Ectodermal cell (in vitro differentiated cells): ENCODE results near the gene MAP3K4.

Experiments
- H3K27ac ChIP-seq: 2 replicates; pipeline ENCODE4 v1.7.0; 2013; ENCODE audit warnings: mild to moderate bottlenecking, low read depth, low read length; ENCODE audit not compliant: insufficient read depth, poor library complexity, severe bottlenecking
- H3K27me3 ChIP-seq: 2 replicates; pipeline ENCODE4 v1.7.0; 2013; ENCODE audit warnings: mild to moderate bottlenecking, low read length; ENCODE audit not compliant: insufficient read depth, control insufficient read depth, poor library complexity, severe bottlenecking
- H3K36me3 ChIP-seq: one replicate; pipeline ENCODE4 v1.7.0; 2013; ENCODE audit warnings: low read length; ENCODE audit not compliant: control insufficient read depth, insufficient read depth
- H3K4me1 ChIP-seq: one replicate; pipeline ENCODE4 v1.7.0; 2013; ENCODE audit warnings: low read length; ENCODE audit not compliant: control insufficient read depth, insufficient read depth
- H3K4me3 ChIP-seq: 2 replicates; pipeline ENCODE4 v1.7.0; 2013; ENCODE audit warnings: low read depth, low read length, control low read depth; ENCODE audit not compliant: insufficient read depth
- H3K9me3 ChIP-seq: 2 replicates; pipeline ENCODE4 v1.7.0; 2013; ENCODE audit warnings: mild to moderate bottlenecking, low read length, moderate library complexity; ENCODE audit not compliant: control insufficient read depth
- WGBS, 2 experiments: methylation state at CpG; one replicate each; pipeline ENCODE4 v1.1.7; 2013; ENCODE audit warnings: missing lambda C conversion rate in 2 of 2; 5-methylcytosine and 5-hydroxymethylcytosine counted together

MAP3K4 gene

GRCh38 chr6:161021543-161021942, 30.0 kb downstream of the MAP3K4 start:
- Histone ChIP-seq H3K9me3 (no peaks in the 10 kb centered on the region), H3K4me3 (no peak overlapping the region), H3K27ac (no peak overlapping the region), H3K4me1 (no peaks in the 10 kb centered on the region), H3K27me3 (no peaks in the 10 kb centered on the region), H3K36me3 (no peaks in the 10 kb centered on the region)

GRCh38 chr6:161021998-161022743, 30.6 kb downstream of the MAP3K4 start:
- no peaks in the 10 kb centered on the region for H3K27me3 ChIP-seq
- no peaks in the 10 kb centered on the region for H3K36me3 ChIP-seq
- H3K4me1 ChIP-seq, result no peaks in the 10 kb centered on the region
- H3K4me3 ChIP-seq, result no peak overlapping the region
- H3K27ac ChIP-seq, result no peak overlapping the region
- H3K9me3 ChIP-seq, result no peaks in the 10 kb centered on the region
- 95 to 97% methylated on average over 8 of the region's 8 CpGs for WGBS, 2 experiments

- H3K4me3 ChIP-seq, result no peak overlapping the region
- WGBS, 2 experiments, result 96 to 100% methylated on average over 2 of the region's 2 CpGs
- H3K4me1 ChIP-seq, result no peaks in the 10 kb centered on the region
- no peaks in the 10 kb centered on the region for H3K27me3 ChIP-seq
- no peaks in the 10 kb centered on the region for H3K9me3 ChIP-seq
- no peak overlapping the region for H3K27ac ChIP-seq
- no peaks in the 10 kb centered on the region for H3K36me3 ChIP-seq
Measured at GRCh38 chr6:161023316-161023715, 31.7 kb downstream of the MAP3K4 start.

- Histone ChIP-seq H3K27ac (no peak overlapping the region), H3K9me3 (no peaks in the 10 kb centered on the region), H3K4me3 (no peak overlapping the region), H3K4me1 (no peaks in the 10 kb centered on the region), H3K36me3 (no peaks in the 10 kb centered on the region), H3K27me3 (no peaks in the 10 kb centered on the region)
- WGBS, 2 experiments, result 94 to 95% methylated on average over 6 to 7 of the region's 8 CpGs
Measured at GRCh38 chr6:161024364-161024920, 32.9 kb downstream of the MAP3K4 start.

- Histone ChIP-seq H3K4me3 (no peak overlapping the region), H3K27ac (no peak overlapping the region), H3K27me3 (no peaks in the 10 kb centered on the region), H3K4me1 (no peaks in the 10 kb centered on the region), H3K9me3 (no peaks in the 10 kb centered on the region), H3K36me3 (no peaks in the 10 kb centered on the region)
- 97 to 100% methylated on average over 3 of the region's 3 CpGs for WGBS, 2 experiments
Measured at GRCh38 chr6:161027385-161027784, 35.8 kb downstream of the MAP3K4 start.

GRCh38 chr6:161029195-161029809, 37.7 kb downstream of the MAP3K4 start:
- Histone ChIP-seq H3K4me3 (no peak overlapping the region), H3K36me3 (no peaks in the 10 kb centered on the region), H3K4me1 (no peaks in the 10 kb centered on the region), H3K9me3 (no peaks in the 10 kb centered on the region), H3K27ac (no peak overlapping the region), H3K27me3 (no peaks in the 10 kb centered on the region)
- 94% methylated on average over 8 of the region's 8 CpGs for WGBS, 2 experiments

GRCh38 chr6:161031721-161032495, 40.3 kb downstream of the MAP3K4 start:
- no peaks in the 10 kb centered on the region for H3K4me1 ChIP-seq
- H3K27me3 ChIP-seq, result no peaks in the 10 kb centered on the region
- H3K27ac ChIP-seq, result no peak overlapping the region
- no peaks in the 10 kb centered on the region for H3K9me3 ChIP-seq
- WGBS, 2 experiments, result 81 to 100% methylated on average over 1 to 2 of the region's 3 CpGs
- no peak overlapping the region for H3K4me3 ChIP-seq
- H3K36me3 ChIP-seq, result peaks cover 1% of the 10 kb centered on the region

- no peaks in the 10 kb centered on the region for H3K27me3 ChIP-seq
- H3K9me3 ChIP-seq, result no peaks in the 10 kb centered on the region
- H3K27ac ChIP-seq, result no peak overlapping the region
- no peak overlapping the region for H3K4me3 ChIP-seq
- 92 to 94% methylated on average over 3 to 5 of the region's 5 CpGs for WGBS, 2 experiments
- H3K36me3 ChIP-seq, result peaks cover 4% of the 10 kb centered on the region
- no peaks in the 10 kb centered on the region for H3K4me1 ChIP-seq
Measured at GRCh38 chr6:161033667-161034066, 42.1 kb downstream of the MAP3K4 start.

GRCh38 chr6:161035182-161035980, 43.8 kb downstream of the MAP3K4 start:
- WGBS, 2 experiments, result 91 to 99% methylated on average over 3 of the region's 3 CpGs

More at GRCh38 chr6:161035182-161035980, 43.8 kb downstream of the MAP3K4 start:
- H3K4me1 ChIP-seq, result no peaks in the 10 kb centered on the region
- H3K27ac ChIP-seq, result no peak overlapping the region
- H3K9me3 ChIP-seq, result no peaks in the 10 kb centered on the region
- no peaks in the 10 kb centered on the region for H3K27me3 ChIP-seq
- no peak overlapping the region for H3K4me3 ChIP-seq
- peaks cover 4% of the 10 kb centered on the region for H3K36me3 ChIP-seq
